ENCODE data around the gene SMARCD3.

The SMARCD3 gene

GRCh38 chr7:151272405-151272804, 23.9 kb upstream of the SMARCD3 start:
- no peak for FAIRE-seq

DNA sequence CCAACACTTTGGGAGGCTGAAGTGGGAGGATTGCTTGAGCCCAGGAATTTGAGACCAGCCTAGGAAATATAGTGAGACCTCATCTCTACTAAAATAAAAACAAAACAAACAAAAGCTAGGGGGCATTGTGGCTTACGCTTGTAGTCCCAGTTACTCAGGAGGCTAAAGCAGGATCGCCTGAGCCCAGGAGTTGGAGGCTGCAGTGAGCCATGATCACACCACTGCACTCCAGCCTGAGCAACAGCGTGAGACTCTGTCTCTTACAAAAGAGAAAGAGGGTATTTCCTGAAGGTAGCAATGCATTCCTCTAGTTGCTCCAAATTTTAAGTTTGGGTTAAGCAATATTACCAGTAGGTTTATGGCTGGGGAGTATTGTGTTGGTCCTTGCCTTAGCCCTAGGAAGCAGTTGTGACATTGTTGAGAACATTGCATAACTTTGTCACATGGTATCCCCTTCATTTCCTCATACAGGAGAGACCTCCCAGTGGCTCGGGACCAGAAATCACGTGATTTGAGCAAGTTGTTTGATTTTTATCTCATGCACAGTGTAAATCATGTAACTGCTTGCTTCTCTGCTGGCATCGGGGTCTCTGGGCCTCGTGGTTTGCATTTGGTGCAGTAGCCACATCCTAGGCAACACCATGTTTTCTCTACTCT, 23.3 kb upstream of the SMARCD3 start:
- FAIRE-seq: no peak

- no peak for FAIRE-seq
Observed at GRCh38 chr7:151269511-151269910, 21.0 kb upstream of the SMARCD3 start.

- no peak for FAIRE-seq
Observed at GRCh38 chr7:151265351-151265931, 16.9 kb upstream of the SMARCD3 start.

DNA sequence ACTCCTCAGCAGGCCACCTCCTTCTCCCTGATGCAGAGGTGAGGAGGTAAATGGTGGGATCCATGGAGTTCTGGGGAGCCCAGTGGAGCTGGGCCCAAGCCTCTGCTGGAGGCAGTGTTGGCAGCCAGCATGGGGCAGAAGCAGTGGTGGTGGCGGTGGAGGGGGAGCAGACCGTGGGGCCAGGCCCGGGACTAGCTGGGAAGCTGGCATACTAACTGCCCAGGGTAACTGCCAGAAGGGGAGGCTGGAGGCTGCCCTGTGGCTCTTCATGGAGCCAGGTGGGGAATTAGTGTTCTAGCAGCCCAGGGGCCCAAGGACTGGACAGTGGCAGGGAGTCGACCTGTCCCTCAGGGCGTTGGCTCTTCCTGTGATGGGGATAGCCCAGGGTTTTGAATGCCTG, 16.1 kb upstream of the SMARCD3 start:
- no peak for FAIRE-seq

- FAIRE-seq: no peak
Observed at GRCh38 chr7:151261529-151261928, 13.0 kb upstream of the SMARCD3 start.

- FAIRE-seq: no peak
Observed at GRCh38 chr7:151260883-151261282, 12.4 kb upstream of the SMARCD3 start.

DNA sequence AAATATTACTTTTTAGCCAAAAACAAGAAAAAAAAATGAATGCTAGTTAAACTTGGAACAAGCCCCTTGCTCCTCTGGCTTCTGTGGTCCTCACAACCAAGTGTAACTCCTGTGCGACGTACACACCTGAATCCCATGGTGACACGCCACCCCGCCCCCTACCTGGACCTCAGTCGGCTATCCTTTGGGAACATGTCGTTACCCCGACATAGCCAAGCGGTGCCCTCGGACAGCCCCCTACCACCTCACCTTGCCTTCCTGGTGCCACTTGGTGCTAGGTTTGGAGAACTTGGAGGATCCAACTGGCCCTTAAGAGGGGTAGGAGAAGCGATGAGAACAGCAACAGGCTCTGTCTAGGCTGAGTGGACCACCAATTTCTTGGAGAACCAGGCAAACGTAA, 12.0 kb upstream of the SMARCD3 start:
- FAIRE-seq: no peak

DNA sequence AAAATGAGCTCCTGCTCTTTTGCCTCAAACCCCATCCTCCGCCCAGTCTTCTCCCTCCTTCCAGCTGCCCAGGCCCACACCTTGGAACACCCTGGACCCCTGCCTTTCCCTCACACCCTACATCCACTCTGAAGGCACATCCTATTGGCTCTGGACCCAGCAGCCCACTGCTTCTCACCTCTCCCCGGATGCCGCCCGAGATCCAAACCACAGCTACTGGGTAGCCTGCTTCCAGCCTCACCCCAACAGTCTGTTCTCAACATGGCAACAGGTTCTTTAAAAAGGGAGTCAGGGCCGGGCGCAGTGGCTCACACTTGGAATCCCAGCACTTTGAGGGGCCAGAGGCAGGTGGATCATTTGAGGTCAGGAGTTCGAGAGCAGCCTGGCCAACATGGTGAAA, 9.5 kb upstream of the SMARCD3 start:
- FAIRE-seq: no peak

GRCh38 chr7:151256410-151257045, 8.0 kb upstream of the SMARCD3 start:
- no peak for FAIRE-seq

- no peak for FAIRE-seq
Observed at GRCh38 chr7:151255390-151255789, 6.9 kb upstream of the SMARCD3 start.

DNA sequence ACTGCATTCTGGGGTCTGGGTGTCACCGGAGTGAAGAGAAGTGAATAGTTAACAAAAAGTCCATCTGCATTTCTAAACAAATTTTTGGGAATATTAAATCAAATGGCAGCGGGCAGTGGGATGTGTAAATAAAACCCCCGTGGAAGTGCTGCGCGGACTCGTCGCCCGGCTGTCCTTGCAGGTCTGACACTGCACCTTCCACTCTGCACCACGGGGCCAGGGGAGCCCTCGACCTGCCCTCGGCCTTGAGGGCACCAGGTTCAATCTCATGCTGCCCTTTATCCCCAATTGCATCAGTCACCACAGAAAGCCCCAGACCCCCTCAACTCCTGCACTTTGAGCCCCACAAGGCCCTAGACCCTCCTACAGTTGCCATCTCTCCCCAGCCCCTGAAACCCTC, 6.4 kb upstream of the SMARCD3 start:
- no peak for FAIRE-seq

- FAIRE-seq: no peak
Observed at GRCh38 chr7:151254316-151254715, 5.8 kb upstream of the SMARCD3 start.

GRCh38 chr7:151252961-151253711, 4.6 kb upstream of the SMARCD3 start:
- FAIRE-seq: no peak

DNA sequence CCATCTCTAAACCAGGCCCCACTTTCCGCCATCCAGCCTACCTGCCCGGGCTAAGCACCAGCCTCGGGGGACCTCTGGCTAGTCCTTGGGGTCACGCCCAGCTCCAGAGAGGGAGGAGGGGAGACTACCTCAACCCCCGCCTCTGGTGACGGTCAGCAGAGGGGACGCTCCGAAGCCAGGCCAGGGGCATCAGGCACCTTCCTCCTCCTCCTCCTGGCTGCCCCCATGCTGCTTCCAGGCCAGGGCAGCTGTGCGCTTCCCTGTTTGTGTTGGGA, 4.0 kb upstream of the SMARCD3 start:
- FAIRE-seq: no peak

- FAIRE-seq: no peak
Observed at GRCh38 chr7:151251689-151252560, 3.4 kb upstream of the SMARCD3 start.

DNA sequence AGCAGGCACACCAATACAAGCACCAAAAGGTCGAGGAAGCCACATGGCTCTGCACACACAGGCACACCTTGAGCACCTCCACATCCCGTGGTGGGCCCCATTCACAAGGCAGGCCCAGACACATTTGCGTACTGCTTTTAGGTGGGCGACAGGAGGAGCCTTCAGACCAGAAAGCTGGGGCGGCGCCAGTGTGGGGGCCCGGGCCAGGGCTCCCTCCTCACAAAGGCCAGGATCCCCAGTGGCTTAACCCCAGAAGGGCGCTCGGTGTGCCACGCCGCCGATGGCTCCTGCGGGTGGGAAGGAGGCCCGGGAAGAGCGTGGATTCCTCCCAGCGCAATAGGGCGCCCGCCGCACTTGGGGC, 2.8 kb upstream of the SMARCD3 start:
- no peak for FAIRE-seq

DNA sequence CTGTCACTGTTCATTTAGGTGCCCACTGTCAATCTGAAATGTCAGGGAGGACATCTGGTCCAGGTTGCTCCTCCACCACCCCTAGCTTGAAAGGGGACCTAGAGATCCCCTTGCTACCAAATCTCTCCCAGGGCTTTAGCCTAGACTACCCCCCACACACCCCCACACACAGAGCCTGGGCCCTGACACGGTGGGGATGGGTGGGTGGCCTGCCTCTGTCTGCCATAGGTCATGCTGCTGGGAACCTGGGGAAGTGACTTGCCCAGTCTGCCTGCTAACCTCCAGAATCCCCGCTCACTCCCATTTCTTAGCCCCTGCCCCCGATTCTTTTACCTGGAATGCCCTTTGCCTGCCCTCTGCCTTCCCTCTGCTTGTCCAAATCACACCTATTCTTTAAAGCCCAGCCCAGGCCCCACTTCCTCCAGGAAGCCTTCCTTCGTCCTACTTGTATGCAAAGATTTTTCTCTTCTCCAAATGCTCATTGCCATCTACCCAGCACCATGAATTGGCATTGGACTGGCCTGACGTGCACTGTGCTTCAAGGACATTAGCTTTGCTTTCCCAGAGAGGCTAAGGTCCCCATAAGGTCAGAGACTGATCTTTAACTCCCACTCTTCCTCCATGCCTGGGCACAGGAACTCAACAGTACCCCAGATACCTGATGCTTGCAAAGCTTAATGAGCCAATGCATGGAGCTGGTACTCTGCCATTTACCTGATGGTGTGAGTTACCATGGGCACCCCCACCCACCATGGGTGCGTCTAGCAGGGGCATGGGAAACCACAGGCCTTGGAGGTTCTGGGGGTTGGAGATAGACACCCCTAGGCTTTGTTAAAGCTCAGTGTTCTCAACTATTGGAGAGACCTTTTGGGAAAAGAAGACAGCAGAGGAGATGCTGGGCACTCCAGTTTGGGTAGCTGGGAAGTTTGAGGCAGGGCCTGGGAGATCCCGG, 2.0 kb upstream of the SMARCD3 start:
- FAIRE-seq: no peak

GRCh38 chr7:151249732-151250072, 1.2 kb upstream of the SMARCD3 start:
- no peak for FAIRE-seq

- FAIRE-seq: no peak
Observed at GRCh38 chr7:151249034-151249731, 689 bp upstream of the SMARCD3 start.

- FAIRE-seq: no peak
Observed at GRCh38 chr7:151247611-151248345, 716 bp downstream of the SMARCD3 start.

All from TTC549 (cell line).